Pancreas (tissue), 10 donors: ENCODE measurements around the gene ZNF407. TPM values are rescaled to one million over a fixed set of nuclear protein-coding genes. Genes with fewer than 3 reads are reported as not detected.

ENCODE experiments used
- ATAC-seq, 4 donors: fragments of 200-7000 bp; cut with Tn5 transposase; one replicate each; pipeline versions ENCODE4 v1.8.0 to v1.9.1; 2020; ENCODE audit warnings: mild to moderate bottlenecking in 4 of 4, moderate library complexity in 4 of 4
- DNase-seq, 6 donors: peaks; one replicate each; pipeline ENCODE4 v3.0.0-alpha.2; 2020
- FAIRE-seq: peaks from 2 replicates; lab custom pipeline; 2012; peaks lifted over from hg19 to GRCh38; lab: Jason Lieb, UNC
- H3K27ac ChIP-seq, 4 donors: fragments of 200-600 bp; sonication (generic); 1 replicate in 3 of 4; 2 replicates in 1 of 4; pipeline versions ENCODE4 v1.5.0 to v1.8.0; 2020
- H3K27me3 ChIP-seq, 4 donors: fragments of 200-600 bp; one replicate each; pipeline ENCODE4 v1.8.0; 2021
- H3K36me3 ChIP-seq, 3 donors: fragments of 200-600 bp; sonication (generic) in 1 of 3; one replicate each; pipeline versions ENCODE4 v1.5.0 to v1.8.0; 2020 to 2021
- H3K4me1 ChIP-seq, 3 donors: fragments of 200-600 bp; one replicate each; pipeline ENCODE4 v1.8.0; 2021
- H3K4me3 ChIP-seq, 4 donors: fragments of 200-600 bp; sonication (generic) in 2 of 4; one replicate each; pipeline versions ENCODE4 v1.5.0 to v1.8.0; 2020 to 2021
- H3K9me3 ChIP-seq, 4 donors: fragments of 200-600 bp; one replicate each; pipeline ENCODE4 v1.8.0; 2021
- WGBS, 2 donors: extraction: QIAGEN DNeasy Blood & Tissue Kit; methylation state at CpG; one replicate each; pipeline ENCODE4 v1.1.7; 2013; 5-methylcytosine and 5-hydroxymethylcytosine counted together
- intact Hi-C, 3 donors: fragments of 100-400 bp; cut with DNase I; formaldehyde crosslinking; loops; one replicate each; pipeline versions ENCODE4 v1.11.1 to v1.14.2; 2022
- polyA plus RNA-seq, 2 donors: library from polyadenylated mRNA; stranded (reverse); fragments of 200-250 nt; gene quantifications; one replicate each; pipeline ENCODE4 v1.2.3, GENCODE V29; 2013
- total RNA-seq, 6 donors: library from RNA; stranded (reverse); fragmentation: NEBNext Ultra II Directional in 4 of 6; extraction: Animal tissue kit (Norgen Biotek cat#: 25700) in 4 of 6; gene quantifications; one replicate each; pipeline versions ENCODE4 v1.2.1 to v1.2.4, GENCODE V29; 2021 to 2023
- TF ChIP-seq, protein P1 (sequence below), 4 donors: fragments of 200-600 bp; sonication (generic) in 3 of 4; IDR thresholded peaks; one replicate each; pipeline versions ENCODE4 v1.5.0 to v1.8.0; 2021; ENCODE audit warnings: antibody characterized with exemption in 4 of 4
- donor health status: healthy with polysubstance abuse.
- donor health status: DM: no; HTN: no; CAD: no; lungs with moderate emphysema.
- donor health status: DM: no; HTN: no; CAD: no.
- donor health status: control.
- donor health status: control.
- donor health status: Bipolar disorder and iron deficiency.
- donor health status: DM: yes; HTN: yes; CAD: no.
- donor health status: DM: no; HTN: no; CAD: no.
- donor health status: DM: no; HTN: no; CAD: no.
- donor health status: DM: yes; HTN: yes; CAD: no.

Gene ZNF407
- total and polyA plus RNA-seq, 8 donors = 2.7 to 10.0 (median 4.9) TPM

GRCh38 chr18:74944676-74945075, 347.0 kb downstream of the ZNF407 start:
- intact Hi-C loops = no loop called here
- H3K4me3 ChIP-seq = no peak overlapping the region
- H3K4me1 ChIP-seq = no peaks in the 10 kb centered on the region
- no peaks in the 10 kb centered on the region for H3K9me3 ChIP-seq
- no peak for ATAC-seq
- 75 to 76% methylated on average over 5 of the region's 5 CpGs for WGBS, 2 donors
- H3K27ac ChIP-seq = no peak overlapping the region
- DNase-seq = no peak
- no peaks in the 10 kb centered on the region for H3K27me3 ChIP-seq
- H3K36me3 ChIP-seq = no peaks in the 10 kb centered on the region
- no peak for FAIRE-seq
- TF ChIP-seq, protein P1, sequence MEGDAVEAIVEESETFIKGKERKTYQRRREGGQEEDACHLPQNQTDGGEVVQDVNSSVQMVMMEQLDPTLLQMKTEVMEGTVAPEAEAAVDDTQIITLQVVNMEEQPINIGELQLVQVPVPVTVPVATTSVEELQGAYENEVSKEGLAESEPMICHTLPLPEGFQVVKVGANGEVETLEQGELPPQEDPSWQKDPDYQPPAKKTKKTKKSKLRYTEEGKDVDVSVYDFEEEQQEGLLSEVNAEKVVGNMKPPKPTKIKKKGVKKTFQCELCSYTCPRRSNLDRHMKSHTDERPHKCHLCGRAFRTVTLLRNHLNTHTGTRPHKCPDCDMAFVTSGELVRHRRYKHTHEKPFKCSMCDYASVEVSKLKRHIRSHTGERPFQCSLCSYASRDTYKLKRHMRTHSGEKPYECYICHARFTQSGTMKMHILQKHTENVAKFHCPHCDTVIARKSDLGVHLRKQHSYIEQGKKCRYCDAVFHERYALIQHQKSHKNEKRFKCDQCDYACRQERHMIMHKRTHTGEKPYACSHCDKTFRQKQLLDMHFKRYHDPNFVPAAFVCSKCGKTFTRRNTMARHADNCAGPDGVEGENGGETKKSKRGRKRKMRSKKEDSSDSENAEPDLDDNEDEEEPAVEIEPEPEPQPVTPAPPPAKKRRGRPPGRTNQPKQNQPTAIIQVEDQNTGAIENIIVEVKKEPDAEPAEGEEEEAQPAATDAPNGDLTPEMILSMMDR (IDR thresholded peaks at IDR 0.05) = no peak

DNA sequence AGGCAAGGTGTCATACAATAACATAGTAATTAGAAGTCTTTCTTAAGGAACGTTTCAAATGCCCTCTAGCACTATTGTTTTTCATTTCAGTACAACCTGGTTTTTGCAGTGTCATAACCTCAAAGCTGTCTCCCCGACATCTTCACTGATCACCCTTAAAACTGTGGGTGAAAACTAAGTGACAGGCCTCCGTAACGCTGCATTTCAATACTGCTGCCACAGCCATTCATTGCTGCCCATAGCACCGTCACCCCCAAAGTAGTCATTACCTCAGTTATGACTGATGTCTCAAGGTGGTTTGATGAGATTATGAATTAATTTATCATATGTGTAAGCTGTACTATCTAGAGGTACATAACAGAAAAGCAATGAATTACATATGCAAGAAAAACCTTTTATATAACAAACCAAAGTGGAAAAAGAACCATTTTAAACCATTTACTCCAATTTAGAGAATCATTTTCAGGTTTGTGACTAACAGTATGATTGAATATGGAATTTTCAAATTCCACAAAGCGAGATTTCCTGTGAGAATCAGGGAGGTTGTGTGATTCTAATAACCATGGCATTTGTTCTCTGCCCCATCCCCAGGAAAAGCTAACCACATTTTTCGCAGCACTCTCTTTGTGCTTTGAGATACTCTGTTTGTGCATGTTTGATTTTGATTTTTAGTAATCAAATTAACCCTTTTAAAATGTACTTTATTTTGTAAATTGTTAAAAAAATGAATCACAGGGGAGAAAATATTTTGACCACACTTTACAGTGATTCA, 348.3 kb downstream of the ZNF407 start:
- H3K36me3 ChIP-seq = no peaks in the 10 kb centered on the region
- no peak for FAIRE-seq
- no peak overlapping the region for H3K4me3 ChIP-seq
- intact Hi-C loops = no loop called here
- no peak for DNase-seq
- no peak overlapping the region for H3K27ac ChIP-seq
- H3K4me1 ChIP-seq = peaks cover 0 to 12% (median 6%) of the 10 kb centered on the region in 3 donors
- TF ChIP-seq, protein P1 (IDR thresholded peaks at IDR 0.05) = no peak
- WGBS, 2 donors = 82 to 88% methylated on average over 7 of the region's 7 CpGs
- H3K27me3 ChIP-seq = no peaks in the 10 kb centered on the region
- no peaks in the 10 kb centered on the region for H3K9me3 ChIP-seq
- ATAC-seq = no peak

DNA sequence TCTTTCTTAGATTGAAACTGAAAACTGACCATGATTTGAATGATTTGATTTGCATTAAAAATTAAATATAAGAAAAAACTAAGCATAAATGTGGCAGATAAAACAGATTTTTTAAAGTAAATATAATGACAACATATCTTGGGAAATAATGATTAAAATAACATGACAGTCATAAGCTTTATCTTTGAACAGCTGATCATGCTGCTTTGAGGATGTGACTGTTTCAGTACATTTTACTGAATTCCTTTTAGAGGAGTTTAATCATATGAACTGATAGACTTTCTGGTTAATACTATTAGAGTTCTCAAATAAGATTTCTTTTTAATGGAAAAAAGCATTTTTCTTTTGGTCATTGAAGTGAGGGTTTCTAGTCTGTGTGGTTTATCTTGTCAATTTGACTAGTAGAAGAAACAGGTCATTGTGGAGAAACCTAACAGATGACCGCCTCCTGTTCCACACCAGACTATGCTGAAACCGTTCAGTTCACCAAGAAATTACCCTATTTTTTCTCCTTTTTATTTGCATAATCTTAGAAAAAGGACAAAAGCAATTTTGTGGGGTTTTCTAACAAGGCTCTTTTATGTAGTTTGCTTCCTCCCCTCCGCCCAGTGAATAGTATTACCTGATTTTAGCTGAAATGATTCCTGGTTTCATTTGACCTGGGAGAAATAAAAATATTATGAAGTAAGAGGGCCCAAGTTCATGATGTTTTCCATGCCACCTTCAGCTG, 349.1 kb downstream of the ZNF407 start:
- Histone ChIP-seq H3K36me3 (no peaks in the 10 kb centered on the region), H3K27ac (no peak overlapping the region), H3K4me3 (no peak overlapping the region), H3K4me1 (peaks cover 0 to 19% (median 13%) of the 10 kb centered on the region in 3 donors), H3K27me3 (no peaks in the 10 kb centered on the region), H3K9me3 (no peaks in the 10 kb centered on the region)
- no peak for ATAC-seq
- peak; percentile 56 for FAIRE-seq
- 92 to 94% methylated on average over 3 of the region's 3 CpGs for WGBS, 2 donors
- intact Hi-C loops = no loop called here
- TF ChIP-seq, protein P1 (IDR thresholded peaks at IDR 0.05) = no peak
- no peak for DNase-seq

DNA sequence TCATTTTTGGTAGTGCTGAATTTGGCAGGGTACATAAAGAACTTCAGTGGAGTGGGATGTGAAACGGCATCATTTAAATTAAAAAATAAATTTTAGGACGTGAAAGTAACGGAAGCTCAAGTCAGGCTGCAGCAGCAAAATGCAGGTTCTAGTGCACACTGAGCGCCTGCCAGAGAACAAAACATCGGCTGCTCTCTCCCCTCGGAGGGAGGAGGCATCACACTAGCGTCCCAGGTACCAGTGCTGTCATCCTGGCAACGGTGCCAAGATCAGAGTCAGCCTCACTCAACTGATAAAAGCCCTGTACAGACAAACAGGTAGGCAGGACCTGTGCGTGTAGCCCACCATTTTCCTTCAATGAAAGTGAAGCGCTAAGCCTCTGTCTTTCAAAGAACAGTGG, 349.7 kb downstream of the ZNF407 start:
- TF ChIP-seq, protein P1 (IDR thresholded peaks at IDR 0.05) = no peak
- 93% methylated on average over 10 of the region's 10 CpGs for WGBS, 2 donors
- DNase-seq = no peak
- H3K4me1 ChIP-seq = peaks cover 0 to 21% (median 13%) of the 10 kb centered on the region in 3 donors
- intact Hi-C loops = no loop called here
- H3K4me3 ChIP-seq = no peak overlapping the region
- H3K36me3 ChIP-seq = no peaks in the 10 kb centered on the region
- ATAC-seq = no peak
- no peaks in the 10 kb centered on the region for H3K9me3 ChIP-seq
- no peaks in the 10 kb centered on the region for H3K27me3 ChIP-seq
- FAIRE-seq = no peak
- no peak overlapping the region for H3K27ac ChIP-seq
